AG10803 (cell line): Measurements from ENCODE around the gene REELD1.

Experiments
- DNase-seq: peaks from one replicate; pipeline ENCODE4 v3.0.0; 2010; ENCODE audit warnings: low read depth
- H3K4me3 ChIP-seq: 2 replicates; pipeline ENCODE4 v1.5.1; 2011; ENCODE audit warnings: mild to moderate bottlenecking, low read length, control low read depth
- TF ChIP-seq, protein P1 (sequence below): conservative IDR thresholded peaks from 2 replicates; pipeline ENCODE4 v1.5.1; 2011; ENCODE audit warnings: mild to moderate bottlenecking, low read length, control low read depth, inconsistent platforms

Gene REELD1

DNA sequence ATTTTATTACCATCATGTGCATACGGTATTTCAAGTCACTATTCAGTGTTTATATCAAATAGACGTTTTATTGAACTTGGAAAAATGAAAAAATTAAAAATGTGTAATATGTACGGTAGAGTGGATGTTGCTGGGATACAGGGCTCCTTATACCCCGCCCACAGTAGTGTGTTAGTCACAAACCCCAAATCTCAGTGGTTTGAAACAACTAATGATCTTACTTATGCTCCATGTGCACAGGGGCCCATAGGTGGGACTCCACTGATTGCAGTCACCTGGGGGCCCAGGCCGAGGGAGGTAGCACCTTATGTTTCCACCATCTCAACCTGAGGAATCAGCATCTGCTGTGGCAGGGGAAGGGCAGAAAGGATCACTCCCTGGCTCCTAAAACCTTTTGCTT lies 20.7 kb upstream of the REELD1 start:
- TF ChIP-seq, protein P1, sequence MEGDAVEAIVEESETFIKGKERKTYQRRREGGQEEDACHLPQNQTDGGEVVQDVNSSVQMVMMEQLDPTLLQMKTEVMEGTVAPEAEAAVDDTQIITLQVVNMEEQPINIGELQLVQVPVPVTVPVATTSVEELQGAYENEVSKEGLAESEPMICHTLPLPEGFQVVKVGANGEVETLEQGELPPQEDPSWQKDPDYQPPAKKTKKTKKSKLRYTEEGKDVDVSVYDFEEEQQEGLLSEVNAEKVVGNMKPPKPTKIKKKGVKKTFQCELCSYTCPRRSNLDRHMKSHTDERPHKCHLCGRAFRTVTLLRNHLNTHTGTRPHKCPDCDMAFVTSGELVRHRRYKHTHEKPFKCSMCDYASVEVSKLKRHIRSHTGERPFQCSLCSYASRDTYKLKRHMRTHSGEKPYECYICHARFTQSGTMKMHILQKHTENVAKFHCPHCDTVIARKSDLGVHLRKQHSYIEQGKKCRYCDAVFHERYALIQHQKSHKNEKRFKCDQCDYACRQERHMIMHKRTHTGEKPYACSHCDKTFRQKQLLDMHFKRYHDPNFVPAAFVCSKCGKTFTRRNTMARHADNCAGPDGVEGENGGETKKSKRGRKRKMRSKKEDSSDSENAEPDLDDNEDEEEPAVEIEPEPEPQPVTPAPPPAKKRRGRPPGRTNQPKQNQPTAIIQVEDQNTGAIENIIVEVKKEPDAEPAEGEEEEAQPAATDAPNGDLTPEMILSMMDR = no peak
- no peak for DNase-seq
- H3K4me3 ChIP-seq = no peak overlapping the region

DNA sequence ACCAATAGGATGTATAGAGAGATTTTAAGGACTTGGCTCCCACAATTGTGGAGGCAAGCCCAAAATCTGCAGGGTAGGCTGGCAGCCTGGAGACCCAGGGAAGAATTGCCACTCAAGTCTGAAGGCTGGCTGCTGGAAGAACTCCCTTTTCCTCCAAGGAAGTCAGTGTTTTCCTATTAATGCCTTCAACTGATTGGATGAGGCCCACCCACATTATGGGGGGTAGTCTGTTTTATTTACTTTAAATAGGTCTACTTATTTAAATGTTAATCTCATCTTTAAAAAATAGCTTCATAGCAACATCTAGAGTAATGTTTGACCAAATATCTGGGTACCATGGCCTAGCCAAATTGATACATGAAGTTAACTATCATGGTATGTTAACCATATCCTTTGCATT lies 20.1 kb upstream of the REELD1 start:
- H3K4me3 ChIP-seq = no peak overlapping the region
- DNase-seq = no peak
- TF ChIP-seq, protein P1 = no peak

DNA sequence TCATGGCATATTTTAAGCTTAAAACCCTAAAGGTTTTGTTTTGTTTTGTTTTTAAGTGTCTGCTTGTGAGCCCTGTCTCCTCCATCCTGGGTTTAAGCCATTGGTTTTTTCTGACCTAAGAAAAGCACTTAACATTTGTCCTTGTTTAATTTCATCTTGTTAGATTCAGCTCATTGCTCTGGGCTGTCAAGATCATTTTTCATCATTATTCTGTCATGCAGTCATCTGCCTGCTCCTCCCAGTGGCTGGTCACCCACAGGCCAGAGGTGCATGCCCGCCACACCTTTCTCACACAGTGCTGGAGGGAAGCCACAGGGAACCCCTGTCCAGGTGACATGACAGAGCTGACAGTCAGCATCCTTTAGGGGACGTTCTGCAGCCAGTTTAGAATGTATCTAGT lies 11.7 kb upstream of the REELD1 start:
- H3K4me3 ChIP-seq = no peak overlapping the region
- TF ChIP-seq, protein P1 = no peak
- no peak for DNase-seq

- TF ChIP-seq, protein P1 = no peak
- no peak overlapping the region for H3K4me3 ChIP-seq
- DNase-seq = no peak
Observed at GRCh38 chr4:146207410-146207809, 6.9 kb upstream of the REELD1 start.

DNA sequence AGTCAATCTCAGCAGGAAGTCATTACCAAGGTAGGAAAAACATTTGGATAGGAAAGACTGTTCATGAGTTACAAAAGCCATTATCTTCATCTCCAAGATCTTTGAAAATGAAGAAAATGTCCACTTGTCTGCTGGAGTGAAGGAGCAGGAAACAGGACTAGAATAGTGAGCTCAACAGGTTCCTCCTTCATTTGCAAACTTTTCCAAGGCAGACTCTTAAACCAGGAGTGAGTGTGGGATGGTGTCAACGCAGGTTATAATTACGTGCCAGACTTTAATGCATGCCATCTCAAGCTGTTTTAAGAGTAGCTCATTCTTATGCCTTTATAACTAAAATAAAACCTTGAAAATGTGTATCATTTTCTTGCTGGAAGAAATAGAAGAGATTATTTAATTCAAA lies 3.4 kb upstream of the REELD1 start:
- no peak for DNase-seq
- H3K4me3 ChIP-seq = no peak overlapping the region
- TF ChIP-seq, protein P1 = no peak

DNA sequence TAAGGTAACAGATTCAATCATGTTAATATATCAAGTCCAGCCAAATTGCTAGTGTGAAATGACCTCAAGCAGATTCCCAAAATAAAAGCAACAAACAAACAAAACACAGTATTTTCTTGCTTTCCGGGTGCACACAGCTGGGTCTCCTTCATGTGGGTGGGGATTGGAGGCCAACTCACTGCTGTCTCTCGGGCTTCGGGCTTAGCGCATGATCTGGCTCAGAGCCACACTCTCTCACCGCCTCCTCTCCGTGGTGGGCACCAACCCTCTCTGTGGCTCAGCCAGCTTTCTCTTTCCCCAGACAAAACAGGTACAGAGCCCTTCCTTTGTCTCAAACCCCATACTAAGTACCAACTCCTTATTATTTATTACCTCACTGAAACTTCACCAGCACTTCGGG lies 2.9 kb upstream of the REELD1 start:
- TF ChIP-seq, protein P1 = no peak
- no peak overlapping the region for H3K4me3 ChIP-seq
- DNase-seq = no peak

GRCh38 chr4:146212781-146213180 lies 1.6 kb upstream of the REELD1 start:
- H3K4me3 ChIP-seq = no peak overlapping the region
- DNase-seq = no peak

More at GRCh38 chr4:146212781-146213180, 1.6 kb upstream of the REELD1 start:
- TF ChIP-seq, protein P1 = no peak
